GM12865 (cell line): ENCODE data around the gene SLC35D1.

Experiments used
- DNase-seq: peaks from one replicate; pipeline ENCODE4 v3.0.0; 2010; ENCODE audit warnings: low read depth
- H3K4me3 ChIP-seq: 2 replicates; pipeline ENCODE4 v1.5.1; 2011; ENCODE audit warnings: mild to moderate bottlenecking, low read depth, low read length, control low read depth
- CTCF ChIP-seq: IDR thresholded peaks from 2 replicates; pipeline ENCODE4 v1.5.1; 2011; ENCODE audit warnings: low read length, control low read depth, low read depth, inconsistent platforms; ENCODE audit not compliant: insufficient read depth; ENCODE audit errors: missing control alignments

The SLC35D1 gene

GRCh38 chr1:67031859-67032247, 22.1 kb downstream of the SLC35D1 start:
- H3K4me3 ChIP-seq, result no peak overlapping the region
- no peak for TF ChIP-seq CTCF
- no peak for DNase-seq

- TF ChIP-seq CTCF, result no peak
- no peak for DNase-seq
- no peak overlapping the region for H3K4me3 ChIP-seq
Observed at GRCh38 chr1:67031121-67031858, 22.7 kb downstream of the SLC35D1 start.

GRCh38 chr1:67029472-67029871, 24.5 kb downstream of the SLC35D1 start:
- TF ChIP-seq CTCF, result no peak
- H3K4me3 ChIP-seq, result no peak overlapping the region
- no peak for DNase-seq

- no peak for TF ChIP-seq CTCF
- no peak for DNase-seq
- no peak overlapping the region for H3K4me3 ChIP-seq
Observed at GRCh38 chr1:67020765-67021164, 33.2 kb downstream of the SLC35D1 start.

- no peak overlapping the region for H3K4me3 ChIP-seq
- no peak for DNase-seq
- no peak for TF ChIP-seq CTCF
Observed at GRCh38 chr1:67020304-67020703, 33.6 kb downstream of the SLC35D1 start.

GRCh38 chr1:67019600-67020136, 34.3 kb downstream of the SLC35D1 start:
- H3K4me3 ChIP-seq, result no peak overlapping the region
- no peak for DNase-seq
- no peak for TF ChIP-seq CTCF

- no peak overlapping the region for H3K4me3 ChIP-seq
- no peak for DNase-seq
- TF ChIP-seq CTCF, result no peak
Observed at GRCh38 chr1:67019121-67019520, 34.8 kb downstream of the SLC35D1 start.
